Ureter (tissue), 1 donor: ENCODE measurements around the gene HOXA6. TPM values are rescaled to one million over a fixed set of nuclear protein-coding genes. Genes with fewer than 3 reads are reported as not detected.

Experiments used
- DNase-seq: peaks from one replicate; pipeline ENCODE4 v3.0.0-alpha.2; 2020; ENCODE audit warnings: low spot score
- total RNA-seq: library from RNA; stranded (reverse); gene quantifications from one replicate; pipeline ENCODE4 v1.2.4, GENCODE V29; 2023
- donor health status: DM: yes; HTN: yes; CAD: no.

Gene HOXA6
- total RNA-seq, 1 donor from 2014 or later = 8.5 TPM

DNA sequence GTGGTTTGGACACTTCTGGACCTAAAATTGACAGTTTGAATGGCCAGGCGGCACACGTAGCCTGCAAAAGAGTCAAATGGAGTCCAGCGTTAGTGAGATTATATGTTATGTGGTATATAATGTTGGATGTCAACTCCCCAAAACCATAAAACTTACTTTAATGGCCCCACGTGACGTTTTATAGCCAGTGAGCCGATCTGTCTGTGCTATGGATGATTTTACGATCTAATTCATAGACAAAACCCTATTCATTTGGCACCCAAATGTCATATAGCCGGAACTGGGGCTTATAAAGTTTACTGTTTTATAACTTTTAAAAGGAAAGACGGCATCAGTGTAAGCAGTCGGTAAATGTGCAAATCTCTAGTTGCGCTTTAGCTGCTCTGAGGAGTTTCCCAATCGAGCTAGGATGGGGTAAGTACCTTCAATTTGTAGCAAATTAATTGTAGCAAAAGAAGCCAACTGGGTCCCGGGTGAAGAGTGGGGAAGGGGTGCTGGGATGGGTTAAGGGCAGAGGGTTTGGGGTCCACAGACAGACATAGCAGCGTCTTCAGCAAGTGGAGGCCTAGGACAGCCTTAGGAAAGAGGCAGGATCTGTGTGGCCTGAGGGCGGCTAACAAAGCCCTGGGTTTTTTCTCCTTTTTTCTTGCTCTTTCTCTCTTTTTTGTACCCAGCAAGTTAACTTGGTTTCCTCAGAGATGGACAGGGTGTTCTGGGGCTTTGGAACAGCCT is 7.3 kb downstream of the HOXA6 start:
- DNase-seq = no peak

DNA sequence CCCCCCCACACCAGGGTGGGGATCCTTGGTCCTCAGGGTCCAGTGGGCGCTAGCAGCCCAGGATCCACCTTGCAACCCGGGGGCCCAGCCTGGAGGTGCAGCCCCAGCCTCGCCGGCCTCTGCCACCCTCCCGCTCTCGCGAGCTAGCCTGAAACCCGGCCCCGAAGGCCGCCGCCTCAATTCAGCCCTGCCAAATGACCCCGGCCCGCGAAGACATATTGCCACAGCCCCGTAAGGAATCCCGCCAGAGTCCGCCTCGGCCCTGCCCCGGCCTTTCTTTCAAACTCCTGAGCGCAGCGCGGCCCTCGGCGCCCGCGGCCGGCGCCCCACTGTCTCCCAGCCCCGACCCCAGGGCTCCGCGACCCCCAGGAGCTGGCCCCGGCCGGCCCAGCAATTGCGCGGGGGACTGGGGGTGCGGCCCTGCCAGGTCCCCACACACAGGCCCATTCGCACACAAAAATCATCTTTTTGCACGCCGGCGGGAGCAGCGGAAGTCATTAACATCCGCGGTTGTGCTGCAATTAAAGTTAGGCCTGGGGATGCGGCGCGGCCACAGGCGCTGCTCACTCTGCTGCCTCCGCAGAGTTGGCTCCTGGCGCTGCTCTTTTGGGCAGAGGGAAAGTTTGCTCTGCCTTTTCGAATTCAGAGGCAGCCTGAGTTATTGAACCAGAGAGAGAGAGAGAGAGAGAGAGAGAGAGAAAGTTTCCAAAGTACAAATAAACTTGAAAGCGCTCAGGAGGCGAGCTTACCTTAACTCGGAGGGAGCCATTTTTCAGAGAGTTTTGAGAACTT is 8.0 kb downstream of the HOXA6 start:
- no peak for DNase-seq

DNA sequence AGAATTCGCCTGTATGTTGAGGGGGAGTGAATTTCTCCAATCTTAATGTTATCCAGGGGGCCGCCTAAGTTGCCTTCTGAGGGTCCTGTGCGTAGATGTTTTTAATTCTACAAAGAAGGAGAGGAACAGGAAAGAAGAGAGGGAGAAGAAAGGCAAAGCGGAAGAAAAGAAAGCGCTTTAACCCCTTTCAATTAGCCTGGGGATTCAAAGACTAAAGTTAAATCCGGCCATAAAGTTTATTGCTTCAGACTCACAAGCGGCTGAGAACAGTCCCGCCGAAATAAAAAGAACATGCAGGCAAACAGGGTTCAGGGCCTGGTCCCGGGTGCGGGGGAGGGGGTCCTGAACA is 8.6 kb downstream of the HOXA6 start:
- DNase-seq = no peak

DNA sequence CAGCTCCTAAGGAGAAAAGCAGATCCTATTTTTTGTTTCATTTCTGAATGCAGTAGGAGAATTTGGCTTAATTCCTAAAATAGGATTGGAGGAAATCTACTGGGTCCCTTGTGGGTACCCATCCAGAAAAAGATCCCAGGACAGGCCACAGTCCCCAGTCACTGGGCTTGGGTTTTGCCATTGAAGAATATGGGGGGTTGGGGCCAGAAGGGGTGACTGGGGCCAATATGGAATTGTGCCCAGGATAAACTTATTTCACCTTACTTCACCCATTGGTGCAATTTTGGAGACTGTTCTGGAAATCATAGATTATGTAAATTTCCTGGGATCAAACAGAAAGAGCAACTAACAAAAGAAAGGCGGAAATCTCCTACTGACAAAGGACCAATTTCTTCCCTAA is 9.1 kb downstream of the HOXA6 start:
- no peak for DNase-seq

DNA sequence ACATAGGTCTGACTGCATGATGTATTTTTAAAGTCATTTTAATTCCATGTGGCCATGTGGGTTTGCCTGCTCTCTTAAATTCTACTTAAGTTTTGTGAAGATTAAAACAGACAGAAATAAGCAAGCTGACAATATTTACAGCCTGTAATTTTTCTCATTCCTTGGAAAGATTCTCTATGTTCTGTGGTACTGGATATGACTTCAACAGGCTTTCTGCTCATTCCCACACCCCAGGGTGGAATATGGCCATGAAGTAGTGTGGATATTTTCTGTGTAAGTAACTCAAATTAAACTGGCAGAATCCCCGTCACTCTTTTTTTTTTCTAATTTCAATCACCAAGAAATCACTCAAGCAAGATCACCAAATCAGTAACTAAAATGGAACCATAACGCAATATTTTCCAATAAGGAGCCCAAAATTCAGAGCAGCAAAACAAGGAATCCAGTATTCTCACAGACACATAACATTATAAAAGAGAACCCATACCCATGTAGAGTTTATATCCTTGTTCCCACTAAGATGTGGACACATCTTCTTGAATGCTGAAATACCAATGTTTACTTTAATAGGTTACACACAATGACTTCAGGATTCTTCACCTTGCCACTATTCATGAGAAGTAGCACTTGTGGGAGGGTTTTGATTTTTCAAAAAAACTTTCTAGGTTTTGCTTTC is 9.8 kb downstream of the HOXA6 start:
- no peak for DNase-seq

DNA sequence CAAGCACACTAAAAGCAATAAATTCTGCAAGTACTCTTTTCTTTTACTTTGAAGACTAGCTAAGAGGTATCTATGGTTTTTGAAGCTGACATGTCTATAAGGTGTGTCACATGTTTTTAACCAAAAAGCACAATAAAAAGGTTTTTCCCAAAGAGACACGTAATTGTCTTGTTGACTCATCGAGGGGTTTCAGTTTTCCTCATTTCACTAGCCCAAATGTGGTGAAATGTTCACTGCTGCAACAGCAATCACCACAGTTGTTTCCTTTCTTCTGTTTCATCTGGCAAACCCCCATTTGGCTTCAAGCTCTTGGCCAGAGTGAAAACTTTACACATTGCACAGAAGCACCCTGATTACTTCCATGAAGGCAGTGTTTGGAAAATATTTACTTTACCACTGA is 13.2 kb downstream of the HOXA6 start:
- no peak for DNase-seq

DNA sequence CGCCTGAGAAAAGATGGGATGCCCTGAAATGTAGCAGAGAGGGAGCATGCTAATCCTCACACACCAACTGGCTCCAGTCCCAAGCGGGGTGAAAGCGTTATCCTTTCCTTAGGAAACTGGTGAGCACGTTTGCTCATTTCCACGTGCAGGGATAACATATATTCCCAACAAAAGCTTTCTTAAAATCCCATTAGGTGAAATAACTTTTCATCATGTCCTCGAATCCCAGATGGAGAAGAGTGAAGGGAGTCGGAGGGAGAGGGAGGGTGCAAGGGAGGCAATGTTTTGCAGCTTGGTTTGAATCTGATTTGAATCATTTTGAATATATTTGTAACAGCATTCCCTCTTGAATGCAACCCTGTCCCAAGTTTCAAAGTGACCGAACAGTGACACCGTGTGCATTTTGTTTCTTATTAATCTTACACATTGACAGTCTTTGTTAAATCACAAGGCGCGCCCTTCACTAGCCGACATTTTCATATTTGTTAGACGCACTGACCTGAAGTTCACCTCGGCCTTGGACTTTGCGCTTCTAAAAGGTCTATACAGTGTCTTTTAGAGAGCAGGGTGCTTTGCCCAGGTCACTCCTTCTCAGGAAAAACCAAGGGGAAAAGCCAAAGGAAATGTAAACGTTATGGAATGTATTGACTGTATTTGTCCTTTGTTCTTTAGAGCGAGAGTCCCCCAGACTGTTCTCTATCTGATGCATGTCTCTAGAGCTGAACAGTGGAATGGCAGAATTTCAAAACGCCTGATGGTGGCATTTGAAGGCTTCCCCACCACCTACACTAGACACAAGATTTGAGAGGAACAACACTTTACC is 14.0 kb downstream of the HOXA6 start:
- DNase-seq = no peak

DNA sequence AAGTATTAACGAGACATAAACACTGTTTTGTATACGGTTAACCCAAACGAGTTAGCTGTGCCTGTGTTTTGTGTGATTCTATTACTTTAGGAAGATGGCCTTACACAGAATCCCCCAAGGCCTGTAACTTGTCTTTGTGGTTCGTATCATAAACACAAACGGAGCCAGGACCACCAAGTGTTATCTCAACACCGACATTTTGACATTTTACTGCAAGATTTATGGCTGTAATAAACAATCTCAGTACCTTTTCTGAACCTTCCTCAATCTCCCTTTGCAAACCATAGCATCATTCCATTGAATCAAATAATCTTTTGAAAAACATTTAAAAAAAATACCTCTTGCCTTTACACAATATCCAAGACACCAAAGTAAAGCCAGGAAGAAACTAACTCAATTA is 14.6 kb downstream of the HOXA6 start:
- no peak for DNase-seq

DNA sequence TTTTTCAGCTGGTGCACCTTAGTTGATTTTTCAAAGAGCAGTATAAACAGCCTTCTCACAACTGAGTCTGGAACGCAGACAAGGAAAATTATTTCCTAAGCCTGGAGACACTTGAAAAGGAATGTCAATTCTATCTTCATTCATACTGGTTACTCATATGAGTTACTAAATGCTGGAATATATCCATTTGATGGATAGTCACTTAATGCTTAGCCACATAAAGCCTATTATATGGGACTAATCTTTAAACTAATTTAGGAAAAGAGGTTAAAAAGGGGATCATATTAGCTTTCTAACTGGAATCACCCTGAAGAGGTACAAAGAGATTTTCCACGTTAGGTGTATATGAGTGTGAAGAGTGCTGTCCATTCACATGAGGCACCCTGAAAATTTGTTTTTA is 15.4 kb downstream of the HOXA6 start:
- no peak for DNase-seq

DNA sequence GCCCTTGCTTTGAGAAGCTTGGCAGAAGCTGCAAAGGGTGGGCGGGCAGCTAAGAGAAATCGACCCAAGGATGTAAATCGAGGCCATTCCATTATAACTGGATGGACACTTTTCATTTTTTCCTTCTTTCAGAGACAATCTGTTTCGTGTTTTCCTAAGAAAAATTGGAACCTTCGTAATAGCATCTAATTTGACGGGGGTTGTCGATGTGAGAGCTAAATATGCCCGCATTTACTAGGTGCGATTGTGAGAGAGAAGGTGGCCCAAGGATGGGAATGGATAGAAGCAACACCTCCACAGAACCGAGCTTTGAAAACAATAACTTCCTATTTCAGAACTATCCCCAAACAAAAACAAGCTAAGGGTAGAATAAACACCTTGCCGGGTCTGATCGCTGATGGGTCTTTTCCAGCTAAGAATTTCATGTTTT is 16.2 kb downstream of the HOXA6 start:
- DNase-seq = no peak

DNA sequence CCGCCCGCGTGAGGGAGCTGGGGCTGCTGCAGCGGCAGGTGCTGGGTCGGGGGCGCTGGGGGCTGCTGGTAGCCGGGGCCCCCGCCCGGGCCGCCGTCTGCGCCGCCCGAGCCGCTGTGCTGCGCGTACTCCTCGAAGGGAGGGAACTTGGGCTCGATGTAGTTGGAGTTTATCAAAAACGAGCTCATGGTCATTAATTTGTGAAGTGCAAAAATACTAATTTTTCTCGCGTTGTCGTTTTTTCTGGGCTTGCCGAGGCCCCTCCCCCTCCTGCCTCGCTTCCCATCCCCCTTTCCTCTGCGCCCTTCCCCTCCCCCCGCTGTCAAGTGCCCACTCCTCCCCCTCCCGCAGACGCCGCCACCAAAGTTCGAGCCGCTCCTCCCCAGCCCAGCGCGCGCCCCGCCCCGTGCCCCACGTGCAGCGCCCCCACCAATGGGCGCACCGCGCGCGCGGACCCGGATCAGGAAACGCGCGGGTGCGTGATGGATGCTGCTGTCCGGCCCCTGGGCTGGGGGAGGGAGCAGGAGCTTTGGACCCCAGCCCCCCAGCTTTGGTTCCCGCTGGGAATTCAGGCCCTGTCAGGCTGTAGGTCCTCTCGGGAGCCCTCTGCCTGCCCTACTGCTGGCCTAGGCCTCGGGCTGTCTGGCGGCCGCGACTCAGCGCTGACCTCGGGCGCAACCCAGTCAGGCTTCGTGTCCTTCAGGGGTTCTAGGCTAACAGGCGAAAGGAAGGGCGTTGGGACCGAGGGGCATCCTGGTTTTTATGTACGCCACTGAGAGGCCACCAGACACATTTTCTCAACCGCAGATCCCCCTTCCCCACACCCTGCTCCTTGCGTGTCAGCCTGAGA is 16.8 kb downstream of the HOXA6 start, which contains the start of gene HOXA4:
HOXA4 (minus strand) TSS at position 218 of the 850 bp plus-strand sequence; CDS start at position 194, 24 bp downstream.
- DNase-seq = peak; percentile 95

DNA sequence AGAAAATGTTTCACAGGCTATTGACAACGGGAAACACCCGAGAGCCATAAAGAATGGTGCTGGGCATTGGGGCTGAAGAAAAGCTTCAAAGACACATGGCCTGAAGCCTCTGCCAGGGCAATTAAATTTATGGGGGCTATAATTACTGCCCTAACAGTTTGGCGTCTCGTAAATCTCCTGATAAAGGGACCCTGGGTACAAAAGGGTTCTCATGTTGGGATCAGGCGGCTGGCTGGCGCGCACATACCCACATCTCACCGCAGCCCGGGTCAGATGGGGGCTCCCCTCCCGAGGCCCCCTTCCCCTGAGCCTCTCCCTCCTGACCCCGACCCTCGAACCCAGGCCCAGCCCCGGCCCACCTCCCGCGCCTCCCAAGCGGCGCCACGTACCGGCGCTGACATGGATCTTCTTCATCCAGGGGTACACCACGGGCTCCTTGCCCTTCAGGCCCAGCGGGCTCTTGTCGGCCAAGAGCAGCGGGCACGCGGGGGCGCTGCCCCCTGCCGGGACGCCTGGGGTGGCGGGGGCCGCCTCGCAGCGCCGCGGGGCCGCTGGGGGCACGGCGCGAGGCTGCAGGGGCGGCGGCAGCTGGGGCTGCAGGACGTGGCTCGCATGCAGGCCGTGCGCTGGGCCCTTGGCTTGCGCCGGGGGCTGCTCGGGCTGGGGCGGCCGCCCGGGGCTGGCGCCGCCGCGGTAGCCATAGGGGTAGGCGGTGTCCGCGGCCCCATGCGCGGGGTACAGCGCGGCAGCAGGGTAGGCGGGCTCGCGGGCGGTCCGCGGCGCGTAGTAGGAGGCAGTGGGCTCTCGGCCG is 17.6 kb downstream of the HOXA6 start:
- peak; percentile 55 for DNase-seq

DNA sequence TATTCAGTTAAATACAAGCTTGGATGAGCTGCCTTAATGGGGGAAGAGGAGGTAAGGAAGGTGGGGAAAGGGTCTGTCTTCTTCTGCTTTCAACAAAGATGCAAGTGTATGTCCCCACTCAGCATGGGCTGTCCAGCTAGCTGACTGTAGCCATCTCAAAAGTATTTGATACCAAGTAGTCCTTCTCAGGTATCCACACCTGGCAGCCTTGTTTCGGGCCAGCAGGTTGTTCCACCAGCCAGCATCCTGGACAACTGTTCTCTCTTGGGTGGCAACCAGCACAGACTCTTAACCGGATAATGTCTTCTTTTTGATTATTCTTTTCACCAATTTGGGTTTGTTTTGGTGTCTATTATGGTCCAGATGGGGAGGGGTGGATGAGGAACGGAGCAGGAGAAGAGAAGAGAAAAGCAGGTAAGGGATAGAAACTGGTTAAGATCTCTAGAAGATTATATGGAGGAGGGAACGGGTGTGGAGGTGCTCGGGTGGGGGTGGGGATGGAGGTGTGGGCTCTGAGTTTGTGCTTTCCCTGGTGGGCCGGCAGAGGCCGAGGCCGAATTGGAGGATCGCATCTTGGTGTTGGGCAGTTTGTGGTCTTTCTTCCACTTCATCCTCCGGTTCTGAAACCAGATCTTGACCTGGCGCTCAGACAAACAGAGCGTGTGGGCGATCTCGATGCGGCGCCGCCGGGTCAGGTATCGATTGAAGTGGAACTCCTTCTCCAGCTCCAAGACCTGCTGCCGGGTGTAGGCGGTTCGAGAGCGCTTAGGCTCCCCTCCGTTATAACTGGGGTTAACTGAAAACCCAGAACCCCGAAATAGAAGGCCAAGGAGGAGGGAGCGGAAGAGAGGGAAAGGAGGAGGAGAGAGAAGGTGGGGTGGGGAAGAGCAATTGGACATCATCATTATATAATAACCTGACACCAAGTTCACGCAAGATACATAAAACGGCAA is 18.5 kb downstream of the HOXA6 start:
- peak; percentile 42 for DNase-seq

DNA sequence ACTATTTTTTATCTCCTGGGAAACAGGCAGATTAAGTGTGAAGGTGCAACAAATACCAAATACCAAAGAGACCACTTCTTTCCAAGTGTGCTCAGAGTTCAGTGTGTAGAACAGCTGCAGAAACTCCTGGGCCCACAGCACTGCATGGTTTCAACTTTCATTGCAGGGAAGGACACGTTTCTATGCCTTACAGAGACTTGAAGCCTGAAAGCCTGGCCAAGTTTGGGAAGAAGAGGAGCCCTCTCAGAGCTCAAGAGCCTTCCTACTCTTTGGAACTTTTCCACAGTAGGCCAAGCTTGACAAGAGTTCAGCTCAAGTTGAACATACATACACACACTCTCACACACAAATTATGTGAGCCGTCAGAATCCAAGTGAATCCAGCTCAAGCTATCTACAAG is 19.5 kb downstream of the HOXA6 start:
- DNase-seq = no peak

DNA sequence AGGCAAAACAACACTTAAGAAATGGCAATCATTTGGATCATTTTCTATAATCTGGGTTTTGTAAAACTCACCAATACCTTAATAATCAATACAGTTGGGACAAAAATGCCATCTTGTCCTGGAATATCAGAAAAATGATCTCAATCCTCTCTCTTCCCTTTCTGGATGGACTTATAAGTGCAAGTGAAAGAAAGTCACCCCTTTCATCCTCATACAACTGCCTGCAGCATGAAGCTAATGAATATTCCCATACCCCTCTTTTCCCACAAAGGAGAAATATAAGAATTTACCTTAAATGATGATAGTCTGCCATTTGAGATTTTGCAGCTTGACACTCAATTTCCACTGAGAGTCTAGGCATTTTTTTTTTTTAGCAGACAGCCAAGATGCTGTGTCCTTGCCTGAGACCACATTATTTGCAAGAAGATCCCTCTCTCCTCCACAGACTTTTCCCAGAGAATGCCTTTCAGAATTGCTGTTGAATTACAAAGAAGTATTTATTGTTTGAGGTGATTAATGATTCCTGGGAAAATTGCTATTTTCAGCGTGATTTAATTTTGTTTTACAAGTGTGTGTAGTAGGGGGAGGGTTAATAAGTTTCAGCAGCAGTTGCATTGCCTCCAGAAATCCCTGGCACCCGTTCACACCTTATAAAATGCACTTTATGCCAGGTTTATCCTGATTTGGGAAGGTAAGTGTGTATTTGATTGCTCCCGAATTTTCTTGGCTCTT is 20.8 kb downstream of the HOXA6 start:
- DNase-seq = no peak

DNA sequence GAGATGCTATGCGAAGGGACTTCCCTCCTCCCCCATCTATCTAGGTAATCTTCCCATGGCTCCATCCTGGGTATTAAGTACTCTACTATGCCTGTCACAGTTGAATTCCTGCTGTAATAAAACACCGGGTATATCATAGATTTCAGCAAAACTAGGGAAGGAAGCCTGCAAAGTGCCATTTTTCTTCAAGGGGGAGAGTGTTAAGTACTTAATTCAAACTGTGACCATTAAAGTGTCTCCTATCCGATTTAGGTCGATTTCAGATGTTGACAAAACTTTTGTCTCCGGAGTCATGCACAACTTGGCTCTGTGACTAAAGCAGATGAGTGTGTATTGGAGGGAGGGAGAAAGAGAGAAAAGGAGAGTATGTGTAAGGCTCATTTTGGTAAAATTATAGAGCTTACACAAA is 21.6 kb downstream of the HOXA6 start:
- no peak for DNase-seq

DNA sequence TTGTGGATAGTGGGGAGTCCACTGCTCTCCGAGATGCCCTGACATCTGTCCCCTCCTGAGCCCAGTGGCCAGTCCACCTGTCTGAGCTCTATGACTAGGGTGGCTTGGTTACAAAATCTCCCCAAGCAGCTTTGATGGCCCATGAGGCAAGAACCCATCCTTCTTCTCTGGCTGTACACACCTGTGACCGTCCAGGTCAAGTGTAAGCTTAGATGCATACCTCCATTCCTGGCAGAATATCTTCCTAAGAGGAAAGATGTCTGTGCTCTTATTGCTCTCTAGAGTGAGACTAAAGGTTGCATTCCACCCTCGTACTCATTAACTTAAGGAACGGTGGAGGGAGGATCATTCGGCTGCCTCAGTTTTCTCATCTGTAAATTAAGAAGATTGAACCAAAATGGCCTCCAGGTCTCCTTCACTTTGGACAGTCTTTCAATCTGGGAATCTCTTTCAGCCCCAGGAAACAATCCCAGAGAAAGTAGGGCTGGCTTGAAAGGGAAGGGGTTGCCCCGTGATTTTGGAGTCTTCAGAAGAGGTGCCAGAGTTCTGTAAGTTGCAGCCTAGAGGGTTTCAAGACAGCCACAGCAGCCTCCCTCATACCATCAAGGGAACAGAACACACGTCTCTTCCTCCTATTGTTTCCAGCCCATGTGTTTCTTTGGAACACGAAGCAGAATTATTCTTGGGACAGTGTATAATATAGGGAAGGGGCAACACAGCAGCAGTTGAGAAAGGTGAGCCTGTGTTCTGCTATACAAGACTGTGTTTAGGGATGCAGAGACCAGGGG is 22.5 kb downstream of the HOXA6 start:
- DNase-seq = no peak
